B cell (primary cell): ENCODE data around the gene BBX. TPM values are rescaled to one million over a fixed set of nuclear protein-coding genes. Genes with fewer than 3 reads are reported as not detected.

ENCODE experiments used
- ATAC-seq: fragments of 200-7000 bp; cut with Tn5 transposase; one replicate; pipeline ENCODE4 v1.10.0; 2021; ENCODE audit warnings: low read depth, mild to moderate bottlenecking, moderate number of reproducible peaks, moderate library complexity
- CTCF ChIA-PET: fragments of 350-600 bp; sonication (Branson Sonifier 250); formaldehyde crosslinking; loops from one replicate; lab custom pipeline; 2021; ENCODE audit warnings: antibody characterized with exemption, inconsistent platforms; lab: Charles Lee
- POLR2A ChIA-PET: fragments of 350-600 bp; sonication (Branson Sonifier 250); formaldehyde crosslinking; loops from one replicate; lab custom pipeline; 2021; ENCODE audit warnings: antibody characterized with exemption; lab: Charles Lee
- DNase-seq: peaks from one replicate; pipeline ENCODE4 v3.0.0; 2013
- H2AFZ ChIP-seq: 2 replicates; pipeline ENCODE4 v1.6.1; 2012; ENCODE audit warnings: mild to moderate bottlenecking, low read depth, low read length; ENCODE audit not compliant: insufficient read depth, poor library complexity, severe bottlenecking
- H3K27ac ChIP-seq, 2 donors: 1 replicate in 1 of 2; 2 replicates in 1 of 2; pipeline ENCODE4 v1.5.1; 2012 to 2013; ENCODE audit warnings: low read length in 2 of 2, mild to moderate bottlenecking in 2 of 2, moderate library complexity in 1 of 2
- H3K27me3 ChIP-seq, 4 experiments: fragments of 200-600 bp in 1 of 4; sonication (generic) in 1 of 4; replicated peaks in 1 of 4; 1 replicate in 2 of 4; 2 replicates in 2 of 4; pipeline versions ENCODE4 v1.6.1 to v1.7.0; 2013 to 2016; ENCODE audit warnings: low read length in 3 of 4, mild to moderate bottlenecking in 2 of 4, mixed read lengths in 1 of 4, moderate library complexity in 1 of 4; ENCODE audit not compliant: insufficient read depth in 4 of 4, control insufficient read depth in 3 of 4; ENCODE audit errors: control extremely low read depth in 1 of 4
- H3K36me3 ChIP-seq, 2 experiments: replicated peaks in 1 of 2; 1 replicate in 1 of 2; 2 replicates in 1 of 2; pipeline versions ENCODE4 v1.6.1 to v1.7.1; 2013; ENCODE audit warnings: low read length in 1 of 2; ENCODE audit not compliant: insufficient read depth in 2 of 2, control insufficient read depth in 1 of 2; ENCODE audit errors: control extremely low read depth in 1 of 2, extremely low read depth in 1 of 2
- H3K4me1 ChIP-seq, 2 donors: fragments of 200-600 bp in 1 of 2; sonication (generic) in 1 of 2; 1 replicate in 1 of 2; 2 replicates in 1 of 2; pipeline versions ENCODE4 v1.5.1 to v1.6.1; 2013 to 2017; ENCODE audit warnings: low read length in 2 of 2; ENCODE audit not compliant: control insufficient read depth in 2 of 2, insufficient read depth in 2 of 2
- H3K4me2 ChIP-seq: replicated peaks from 2 replicates; pipeline ENCODE3; 2012; ENCODE audit warnings: mild to moderate bottlenecking, low read depth, low read length; ENCODE audit not compliant: poor library complexity, severe bottlenecking
- H3K4me3 ChIP-seq, 5 experiments: fragments of 200-600 bp in 1 of 5; sonication (generic) in 1 of 5; 1 replicate in 3 of 5; 2 replicates in 2 of 5; pipeline versions ENCODE4 v1.5.1 to v1.7.0; 2011 to 2016; ENCODE audit warnings: low read length in 4 of 5, mild to moderate bottlenecking in 4 of 5, low read depth in 2 of 5, control low read depth in 1 of 5, moderate library complexity in 1 of 5; ENCODE audit not compliant: insufficient read depth in 1 of 5; ENCODE audit errors: control extremely low read depth in 1 of 5, extremely low read depth in 1 of 5
- H3K79me2 ChIP-seq: fragments of 200-600 bp; sonication (generic); one replicate; pipeline ENCODE4 v1.6.0; 2016; ENCODE audit warnings: low read length; ENCODE audit not compliant: control insufficient read depth, insufficient read depth
- H3K9ac ChIP-seq: fragments of 200-600 bp; sonication (generic); 2 replicates; pipeline ENCODE4 v1.6.1; 2017; ENCODE audit warnings: mild to moderate bottlenecking, low read length, moderate library complexity
- H3K9me3 ChIP-seq, 3 donors: one replicate each; pipeline versions ENCODE4 v1.6.1 to v1.7.1; 2013; ENCODE audit warnings: low read length in 2 of 3; ENCODE audit not compliant: control insufficient read depth in 2 of 3, insufficient read depth in 1 of 3; ENCODE audit errors: control extremely low read depth in 1 of 3
- H4K20me1 ChIP-seq: 2 replicates; pipeline ENCODE4 v1.6.0; 2012; ENCODE audit warnings: mild to moderate bottlenecking, low read length; ENCODE audit not compliant: insufficient read depth, control insufficient read depth, poor library complexity, severe bottlenecking
- H3K27ac Mint-ChIP-seq: one replicate; pipeline ENCODE4 v1.8.0; 2021; ENCODE audit warnings: mixed read lengths
- H3K27me3 Mint-ChIP-seq: one replicate; pipeline ENCODE4 v1.8.0; 2021; ENCODE audit warnings: mixed read lengths
- H3K4me1 Mint-ChIP-seq: one replicate; pipeline ENCODE4 v1.8.0; 2021; ENCODE audit warnings: mixed read lengths
- H3K4me3 Mint-ChIP-seq: one replicate; pipeline ENCODE4 v1.8.0; 2021; ENCODE audit warnings: mixed read lengths
- H3K9me3 Mint-ChIP-seq: one replicate; pipeline ENCODE4 v1.8.0; 2022; ENCODE audit warnings: mixed read lengths; ENCODE audit not compliant: insufficient read depth
- CTCF ChIP-seq: fragments of 200-600 bp; IDR thresholded peaks from one replicate; pipeline ENCODE4 v1.8.0; 2022; ENCODE audit warnings: antibody characterized with exemption, mild to moderate bottlenecking
- EZH2 ChIP-seq: IDR thresholded peaks from 2 replicates; pipeline ENCODE4 v1.6.1; 2012; ENCODE audit warnings: borderline replicate concordance, low read depth, mild to moderate bottlenecking, moderate library complexity, low read length; ENCODE audit not compliant: insufficient read depth, poor library complexity, severe bottlenecking
- WGBS: methylation state at CpG from one replicate; pipeline ENCODE4 v1.1.5; 2013; ENCODE audit warnings: missing lambda C conversion rate; ENCODE audit not compliant: insufficient coverage; 5-methylcytosine and 5-hydroxymethylcytosine counted together
- intact Hi-C: fragments of 100-400 bp; cut with micrococcal nuclease; formaldehyde crosslinking; loops from one replicate; pipeline ENCODE4 v1.10.0; 2022
- polyA plus RNA-seq: library from polyadenylated mRNA; depleted of rRNA; stranded (reverse); fragments of >200 nt; gene quantifications from 2 replicates; pipeline ENCODE4 v1.2.3, GENCODE V29; 2012
- total RNA-seq, 2 donors: library from RNA; stranded (reverse); fragments of 120-200 nt in 1 of 2; gene quantifications; 1 replicate in 1 of 2; 2 replicates in 1 of 2; pipeline versions ENCODE4 v1.2.3 to v1.2.4, GENCODE V29; 2013 to 2022

BBX gene
- total and polyA plus RNA-seq, 2 donors (not counting 1 experiment from before 2014, with no cell fraction given): 27.8 to 133 TPM

- intact Hi-C loops: no loop called here
- H3K27ac ChIP-seq: no peak overlapping the region
- H3K27me3 ChIP-seq: no peaks in the 10 kb centered on the region
- Mint-ChIP-seq H3K27ac (no peak overlapping the region), H3K4me3 (no peak overlapping the region), H3K4me1 (peaks cover 16% of the 10 kb centered on the region), H3K27me3 (no peaks in the 10 kb centered on the region), H3K9me3 (peaks cover 3% of the 10 kb centered on the region)
- 90% methylated on average over 3 of the region's 6 CpGs for WGBS
- peaks cover 3 to 47% of the 10 kb centered on the region in 2 experiments for H3K36me3 ChIP-seq
- no peak overlapping the region for H2AFZ ChIP-seq
- DNase-seq (no peak), ATAC-seq (no peak)
- H3K4me2 ChIP-seq: no peak overlapping the region
- peaks cover 7 to 9% of the 10 kb centered on the region in 2 donors for H3K4me1 ChIP-seq
- H3K4me3 ChIP-seq: no peak overlapping the region
- ChIA-PET POLR2A (no interaction called here), CTCF (interaction anchor here (0.8 kb wide), 1 partner anchor 20 kb away, joined by 3 read pairs; no protein-coding TSS in a partner anchor)
- no peak overlapping the region for H3K9ac ChIP-seq
- no peak for TF ChIP-seq EZH2
- TF ChIP-seq CTCF: no peak
- no peaks in the 10 kb centered on the region for H3K9me3 ChIP-seq
- H4K20me1 ChIP-seq: no peaks in the 10 kb centered on the region
- H3K79me2 ChIP-seq: no peaks in the 10 kb centered on the region
These were observed 267.9 kb downstream of the BBX start for GRCh38 chr3:107790612-107791011.

- TF ChIP-seq CTCF (no peak), EZH2 (no peak)
- H3K9me3 ChIP-seq: no peaks in the 10 kb centered on the region
- Mint-ChIP-seq H3K4me3 (no peak overlapping the region), H3K27ac (no peak overlapping the region), H3K4me1 (peaks cover 20% of the 10 kb centered on the region), H3K9me3 (peaks cover 3% of the 10 kb centered on the region), H3K27me3 (no peaks in the 10 kb centered on the region)
- CTCF ChIA-PET: interaction anchor here (0.8 kb wide), 1 partner anchor 19 kb away, joined by 3 read pairs; no protein-coding TSS in a partner anchor
- no peak overlapping the region for H3K27ac ChIP-seq
- H2AFZ ChIP-seq: no peak overlapping the region
- no peak for ATAC-seq
- intact Hi-C loops: no loop called here
- WGBS: no CpG with 5 or more reads among the region's 1 CpG
- H3K4me3 ChIP-seq: no peak overlapping the region
- no peak overlapping the region for H3K4me2 ChIP-seq
- H3K4me1 ChIP-seq: peaks cover 11 to 13% of the 10 kb centered on the region in 2 donors
- no peak overlapping the region for H3K9ac ChIP-seq
- H4K20me1 ChIP-seq: no peaks in the 10 kb centered on the region
- no peak for DNase-seq
- no peaks in the 10 kb centered on the region for H3K79me2 ChIP-seq
- H3K36me3 ChIP-seq: peaks cover 3 to 45% of the 10 kb centered on the region in 2 experiments
- no peaks in the 10 kb centered on the region for H3K27me3 ChIP-seq
- POLR2A ChIA-PET: no interaction called here
These were observed 268.3 kb downstream of the BBX start for GRCh38 chr3:107791027-107791426.
